NCI-H524 (cell line): Measurements from ENCODE around the gene TRNP1.
"Not testable (repeated sequence)": the region's sequence is repeated elsewhere in the genome, so short reads cannot be mapped to it uniquely, and the experiment has no call there.

Source experiments
- DNase-seq, 2 experiments: peaks; one replicate each; lab custom pipeline; 2025; lab: John Stamatoyannopoulos, UW

Gene TRNP1, protein sequence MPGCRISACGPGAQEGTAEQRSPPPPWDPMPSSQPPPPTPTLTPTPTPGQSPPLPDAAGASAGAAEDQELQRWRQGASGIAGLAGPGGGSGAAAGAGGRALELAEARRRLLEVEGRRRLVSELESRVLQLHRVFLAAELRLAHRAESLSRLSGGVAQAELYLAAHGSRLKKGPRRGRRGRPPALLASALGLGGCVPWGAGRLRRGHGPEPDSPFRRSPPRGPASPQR

DNA sequence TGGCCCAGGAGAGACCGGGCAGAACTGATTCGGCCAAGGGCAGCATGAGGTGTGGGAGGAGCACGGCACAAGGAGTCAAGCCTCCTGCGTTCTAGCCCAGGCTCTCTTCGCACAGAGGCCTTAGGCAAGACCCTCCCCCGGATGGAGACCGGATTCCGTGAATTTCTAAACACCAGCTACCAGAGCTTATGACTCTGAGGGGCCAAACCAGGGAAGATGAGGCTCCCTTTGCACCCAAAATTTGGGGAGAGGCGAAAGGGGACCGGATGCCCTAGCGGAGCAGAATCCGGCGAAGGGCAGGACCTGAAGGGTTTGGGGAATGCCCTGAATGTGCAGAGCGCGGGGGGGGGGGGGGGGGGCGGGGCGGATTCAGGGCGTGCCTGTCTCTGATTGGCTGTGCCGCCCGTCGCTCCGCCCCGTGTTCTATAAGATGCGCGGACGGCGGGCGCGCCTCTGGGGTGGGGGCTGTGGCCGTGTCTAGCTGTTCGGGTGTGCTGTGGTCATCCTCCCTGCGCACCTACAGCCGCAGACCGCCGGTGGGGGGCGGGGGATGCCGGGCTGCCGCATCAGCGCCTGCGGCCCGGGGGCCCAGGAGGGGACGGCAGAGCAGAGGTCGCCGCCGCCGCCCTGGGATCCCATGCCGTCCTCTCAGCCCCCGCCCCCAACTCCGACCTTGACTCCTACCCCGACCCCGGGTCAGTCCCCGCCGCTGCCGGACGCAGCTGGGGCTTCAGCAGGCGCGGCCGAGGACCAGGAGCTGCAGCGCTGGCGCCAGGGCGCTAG lies at the start of gene TRNP1:
TRNP1 (plus strand) TSS at position 456 of the 783 bp plus-strand sequence; CDS start at position 551, 95 bp downstream.
- DNase-seq: peak; percentile 63 to 78

DNA sequence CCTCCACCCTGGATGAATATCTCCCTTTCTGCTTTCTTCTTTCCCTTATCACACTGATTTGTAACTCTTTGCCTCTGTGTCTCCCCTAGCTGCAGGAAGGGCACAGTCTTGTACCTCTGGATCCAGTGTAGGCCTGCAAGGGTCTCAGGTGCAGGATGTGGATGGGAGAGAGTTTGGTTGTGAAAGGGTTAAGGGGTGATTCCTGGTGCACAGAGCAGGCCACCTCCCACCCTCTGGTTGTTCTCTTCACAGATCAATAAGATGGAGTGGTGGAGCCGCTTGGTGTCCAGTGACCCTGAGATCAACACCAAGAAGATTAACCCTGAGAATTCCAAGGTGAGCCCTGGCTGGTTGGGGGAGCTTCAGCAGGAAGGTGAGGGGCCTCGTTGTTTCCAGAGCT lies 48.4 kb upstream of the TRNP1 start:
- DNase-seq: no peak

DNA sequence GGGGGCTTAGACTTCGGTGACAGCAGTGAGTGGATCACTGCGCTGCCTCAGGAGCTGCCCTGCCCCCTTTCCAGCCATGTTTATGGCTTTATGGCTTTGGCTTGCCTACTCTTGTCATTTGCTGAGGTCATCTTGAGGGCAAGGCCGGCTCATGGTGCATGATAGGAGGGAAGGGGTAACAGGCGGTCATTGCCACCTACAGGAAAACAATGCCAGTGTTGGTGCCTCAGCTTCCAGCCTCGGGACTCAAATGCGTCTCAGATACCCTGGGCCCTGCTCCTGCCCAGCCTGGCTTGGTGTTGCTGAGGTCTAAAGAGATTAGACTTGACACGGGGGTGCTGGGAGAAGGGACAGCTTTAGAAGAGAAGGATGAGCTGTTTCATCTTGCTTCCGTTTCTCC lies 47.8 kb upstream of the TRNP1 start:
- no peak for DNase-seq

DNA sequence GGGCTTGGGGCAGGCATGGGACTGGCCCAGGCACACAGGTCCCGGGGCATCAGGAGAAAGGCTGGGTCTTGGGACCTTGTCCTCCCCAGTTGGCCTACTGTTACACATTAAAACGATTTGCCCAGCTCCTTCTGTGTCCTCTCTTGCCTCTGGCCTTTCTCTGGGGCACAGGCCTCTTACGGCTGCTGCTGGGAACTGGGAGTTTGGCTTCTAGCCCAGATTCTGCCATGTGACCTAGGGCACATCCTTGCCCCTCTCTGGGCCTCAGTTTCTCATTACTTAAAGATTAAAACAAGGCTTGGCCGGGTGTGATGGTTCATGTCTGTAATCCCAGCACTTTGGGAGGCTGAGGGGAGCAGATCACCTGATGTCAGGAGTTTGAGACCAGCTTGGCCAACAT lies 47.2 kb upstream of the TRNP1 start:
- DNase-seq: no peak

DNA sequence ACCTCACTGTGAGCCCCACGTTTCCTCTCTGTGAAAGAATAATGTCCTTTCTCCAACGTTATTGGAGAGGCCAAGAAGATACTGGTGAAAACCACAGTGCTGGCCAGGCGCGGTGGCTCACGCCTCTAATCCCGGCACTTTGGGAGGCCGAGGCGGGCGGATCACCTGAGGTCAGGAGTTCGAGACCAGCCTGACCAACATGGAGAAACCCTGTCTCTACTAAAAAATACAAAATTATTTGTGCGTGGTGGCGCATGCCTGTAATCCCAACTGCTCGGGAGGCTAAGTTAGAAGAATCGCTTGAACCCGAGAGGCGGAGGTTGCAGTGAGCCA lies 44.8 kb upstream of the TRNP1 start:
- not testable (repeated sequence) for DNase-seq

DNA sequence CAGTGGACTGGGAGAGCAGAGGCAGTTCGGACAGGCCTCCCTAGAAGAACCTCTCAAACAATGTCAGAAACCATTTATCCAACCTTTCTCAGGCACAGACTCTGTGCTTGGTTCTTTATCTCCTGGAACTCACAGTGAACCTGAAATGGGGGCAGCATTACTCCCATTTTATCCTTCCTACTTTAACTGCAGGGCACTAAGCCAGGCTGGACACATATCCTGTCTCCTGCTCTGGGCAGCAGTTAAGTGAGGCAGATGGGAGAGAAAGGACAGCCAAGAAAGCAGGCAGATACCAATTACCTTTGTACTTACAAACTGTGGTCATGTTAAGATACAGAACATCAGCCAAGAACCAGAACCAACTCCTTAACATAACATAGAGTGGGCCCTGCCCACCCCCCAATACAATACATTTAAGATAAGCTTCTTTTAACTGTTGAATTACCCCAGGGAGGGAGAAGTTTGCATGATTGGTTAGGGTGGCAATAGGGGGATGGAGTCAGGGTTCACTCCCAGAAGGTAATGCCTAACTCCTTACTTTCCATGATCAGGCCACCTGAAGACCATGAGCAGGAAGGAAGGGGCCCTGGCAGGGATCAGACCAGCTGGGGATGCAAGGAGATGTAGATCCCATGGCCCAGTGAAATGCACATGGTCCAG lies 44.1 kb upstream of the TRNP1 start:
- no peak for DNase-seq

DNA sequence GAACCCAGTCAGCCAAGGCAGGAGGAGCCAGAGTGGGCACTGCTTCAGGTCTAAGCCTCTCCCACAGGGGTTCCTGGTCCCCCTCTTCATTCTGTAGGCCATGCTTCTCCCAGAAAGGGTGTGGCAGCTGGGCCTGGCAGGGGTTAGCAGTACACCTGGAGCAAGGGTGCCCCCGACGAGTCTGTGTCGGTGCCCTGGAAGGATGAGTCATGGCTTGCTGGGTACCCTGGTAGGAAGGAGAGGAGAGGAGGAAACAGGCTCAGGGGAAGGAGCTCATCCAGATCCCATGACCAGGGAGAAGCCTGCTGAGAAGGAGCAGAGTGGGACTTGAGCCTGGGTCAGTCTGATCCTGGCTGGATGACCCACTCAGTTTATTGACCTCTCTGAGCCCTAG lies 43.6 kb upstream of the TRNP1 start:
- DNase-seq: no peak

DNA sequence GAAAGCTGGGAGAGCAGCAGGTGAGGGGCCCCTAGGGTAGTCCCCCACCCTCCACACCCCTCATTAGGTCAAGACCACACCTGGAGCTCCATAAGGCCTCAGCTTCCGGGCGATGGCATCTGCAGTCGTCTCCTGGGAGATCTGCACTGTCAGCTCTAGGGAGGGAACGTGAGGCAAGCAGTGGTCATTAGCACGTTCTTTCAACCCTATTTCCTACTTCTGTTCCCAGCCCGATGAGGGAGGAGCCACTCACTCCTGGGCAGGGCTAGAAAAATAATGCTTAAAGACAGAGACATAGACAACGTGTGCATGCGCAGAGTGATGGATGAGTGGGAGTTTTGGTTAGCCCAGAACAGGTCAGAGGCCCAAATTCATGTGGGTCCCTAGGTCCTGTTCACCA lies 42.9 kb upstream of the TRNP1 start:
- no peak for DNase-seq

DNA sequence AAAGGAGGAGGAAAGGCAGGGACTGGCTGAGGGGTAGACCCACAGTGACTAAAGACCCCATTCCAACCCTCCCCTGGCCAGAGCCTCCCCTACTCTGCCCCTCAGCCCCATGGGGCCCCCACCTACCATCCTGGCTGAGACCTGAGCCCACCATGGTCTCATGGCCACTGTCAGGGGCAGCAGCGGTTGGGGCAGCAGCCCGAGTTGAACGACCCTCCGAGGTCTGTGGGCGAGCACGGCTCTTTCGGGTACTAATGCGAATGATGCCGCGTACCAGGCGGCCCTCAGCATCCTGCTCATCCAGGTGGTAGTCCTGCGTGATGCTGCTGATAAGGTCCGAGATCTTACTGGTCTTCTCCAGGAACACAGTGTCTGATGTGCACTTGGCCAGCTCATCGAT lies 42.3 kb upstream of the TRNP1 start:
- DNase-seq: no peak

DNA sequence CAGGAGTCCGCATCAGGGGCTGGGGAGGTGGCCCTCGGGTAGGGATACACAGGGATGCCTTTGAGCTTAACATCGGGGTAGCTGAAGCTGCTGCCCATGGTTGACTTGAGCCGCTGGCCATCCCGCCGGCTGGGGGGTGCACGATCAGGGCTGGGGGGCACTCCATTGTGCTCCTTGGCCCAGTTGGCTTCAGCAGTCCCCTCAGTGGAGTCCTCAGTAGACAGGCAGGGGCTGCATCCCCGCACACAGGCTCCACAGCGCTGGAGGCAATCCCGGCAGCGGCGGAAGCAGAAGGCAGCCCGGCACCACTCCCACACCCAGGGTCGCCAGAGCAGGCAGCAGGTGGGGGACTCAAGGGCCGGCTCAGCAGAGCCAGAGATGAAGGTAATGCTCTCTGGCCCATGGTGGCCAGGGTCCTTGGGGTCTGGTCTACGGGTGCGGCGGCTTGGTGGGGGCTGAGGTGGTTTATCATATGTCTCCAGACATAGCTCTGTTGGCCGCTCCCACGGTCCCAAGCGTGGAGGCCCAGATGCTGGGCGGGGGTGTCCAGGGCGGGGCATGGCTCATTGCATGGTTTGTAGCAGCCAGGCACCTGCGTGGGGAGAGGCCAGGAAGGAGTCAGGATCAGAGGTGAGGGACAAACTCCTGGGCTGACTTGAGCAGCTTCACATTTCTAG lies 41.5 kb upstream of the TRNP1 start:
- no peak for DNase-seq

DNA sequence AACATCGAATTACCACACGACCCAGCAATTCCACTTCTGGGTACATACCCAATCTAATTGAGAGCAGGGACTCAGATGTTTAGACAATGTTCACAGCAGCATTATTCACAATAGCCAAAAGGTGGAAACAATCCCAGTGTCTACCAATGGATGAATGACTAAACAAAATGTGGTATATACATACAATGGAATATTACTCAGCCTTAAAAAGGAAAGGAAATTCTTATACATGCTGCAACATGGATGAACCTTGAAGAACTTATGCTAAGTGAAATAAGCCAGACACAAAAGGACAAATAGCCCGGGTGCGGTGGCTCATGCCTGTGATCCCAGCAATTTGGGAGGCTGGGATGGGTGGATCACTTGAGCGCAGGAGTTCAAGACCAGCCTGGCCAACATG lies 40.1 kb upstream of the TRNP1 start:
- no peak for DNase-seq

DNA sequence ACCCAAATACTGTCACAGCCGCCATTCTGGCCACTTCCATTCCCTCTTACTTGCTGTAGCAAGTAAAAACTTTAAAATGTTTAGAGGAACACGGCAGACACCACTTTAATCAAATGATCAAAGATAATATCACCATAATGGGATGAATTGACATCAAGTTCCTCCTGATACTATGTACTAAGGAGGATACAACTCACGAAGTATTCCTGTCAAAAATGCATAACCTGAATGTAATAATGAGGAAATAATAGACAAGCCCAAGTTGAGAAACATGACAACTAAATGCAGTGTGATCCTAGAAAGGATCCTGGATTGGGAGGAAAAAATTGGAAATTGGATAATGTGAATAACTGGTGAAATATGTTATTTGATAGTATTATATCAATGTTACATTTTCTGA lies 37.2 kb upstream of the TRNP1 start:
- DNase-seq: no peak

DNA sequence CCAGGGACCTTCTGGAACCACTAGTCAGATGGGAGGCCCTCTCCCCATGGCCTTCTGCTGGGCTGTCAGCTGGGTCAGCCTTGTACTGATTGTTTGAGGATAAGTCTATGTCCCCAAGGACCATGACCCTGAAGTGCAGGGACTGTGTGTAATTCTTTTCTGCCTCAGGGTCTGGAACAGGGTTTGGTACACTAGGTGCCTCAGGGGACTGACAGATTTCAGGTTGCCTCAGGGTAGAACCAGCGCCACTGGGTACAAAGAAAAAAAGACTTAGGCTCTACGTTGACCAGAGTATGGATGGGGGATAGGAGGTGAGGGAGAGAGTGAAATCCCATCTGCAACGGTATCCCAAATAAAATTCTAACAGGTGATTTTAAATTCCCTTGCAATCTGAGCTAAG lies 36.2 kb upstream of the TRNP1 start:
- DNase-seq: no peak

DNA sequence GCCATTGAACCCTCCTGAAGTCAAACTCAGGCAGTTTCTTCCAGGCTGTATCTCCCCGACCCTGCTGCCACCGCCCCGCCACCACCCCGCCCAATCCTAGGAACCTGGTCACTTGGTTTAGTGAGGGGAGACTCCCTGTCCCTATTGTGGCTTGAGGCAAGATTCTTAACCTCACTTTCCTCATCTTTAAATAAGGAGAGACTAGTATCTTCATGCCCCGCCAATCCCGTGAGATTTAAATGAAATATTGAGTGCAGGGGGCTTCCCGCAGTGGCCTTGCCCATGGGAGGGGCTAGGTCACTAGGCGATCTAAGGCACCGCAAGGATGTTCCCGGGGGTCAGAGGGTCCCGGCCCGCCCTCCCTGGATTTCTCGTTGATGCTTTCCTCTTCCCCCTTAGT lies 34.2 kb upstream of the TRNP1 start:
- DNase-seq: no peak

DNA sequence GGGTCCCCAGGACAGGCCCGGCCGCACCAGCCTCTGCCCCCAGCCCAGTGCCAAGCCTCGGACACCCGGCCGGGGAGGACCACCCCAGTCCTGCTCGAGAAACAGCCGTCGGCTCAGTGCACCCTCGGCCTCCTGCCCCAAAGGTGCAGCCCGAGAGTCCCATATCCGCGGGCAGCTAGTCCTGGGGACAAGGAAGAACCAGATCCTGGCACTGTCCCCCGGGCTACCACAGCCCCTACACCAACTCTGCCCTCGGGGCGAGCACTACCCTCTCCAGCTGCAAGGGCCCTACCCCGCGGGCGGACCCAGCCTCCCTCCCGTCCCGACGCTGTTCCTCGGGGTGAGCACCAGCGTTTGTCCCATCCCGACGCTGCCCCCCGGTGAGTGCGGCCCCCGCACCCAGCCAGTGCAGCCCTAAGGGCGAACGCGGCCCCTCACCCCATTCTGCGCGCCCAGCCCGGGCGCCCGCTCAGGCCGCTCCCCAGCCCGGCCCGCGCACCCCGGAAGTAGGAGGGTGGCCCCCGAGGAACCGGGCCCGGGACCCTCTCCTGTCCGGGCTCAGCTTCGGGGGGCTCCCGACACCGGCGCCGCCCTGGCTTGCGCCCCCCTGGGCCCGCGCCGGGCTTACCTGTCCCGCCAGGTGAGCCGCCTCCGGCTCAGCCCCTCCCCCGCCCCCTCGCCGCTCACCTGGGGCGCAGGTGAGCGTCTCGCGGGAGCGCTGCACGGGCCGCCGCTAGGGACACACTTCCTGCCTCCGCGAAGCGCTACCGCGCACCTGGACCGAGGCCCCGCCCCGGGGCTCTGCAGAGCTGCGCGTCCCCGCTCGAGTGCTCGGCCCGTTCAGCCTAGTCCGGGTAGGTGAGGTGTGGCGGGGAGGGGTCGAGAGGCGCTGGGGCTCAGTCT lies 33.5 kb upstream of the TRNP1 start, which contains the start of gene KDF1:
KDF1 (minus strand) TSS at position 747 of the 903 bp plus-strand sequence. CDS start 8,088 bp downstream, outside the sequence.
- DNase-seq: no peak

DNA sequence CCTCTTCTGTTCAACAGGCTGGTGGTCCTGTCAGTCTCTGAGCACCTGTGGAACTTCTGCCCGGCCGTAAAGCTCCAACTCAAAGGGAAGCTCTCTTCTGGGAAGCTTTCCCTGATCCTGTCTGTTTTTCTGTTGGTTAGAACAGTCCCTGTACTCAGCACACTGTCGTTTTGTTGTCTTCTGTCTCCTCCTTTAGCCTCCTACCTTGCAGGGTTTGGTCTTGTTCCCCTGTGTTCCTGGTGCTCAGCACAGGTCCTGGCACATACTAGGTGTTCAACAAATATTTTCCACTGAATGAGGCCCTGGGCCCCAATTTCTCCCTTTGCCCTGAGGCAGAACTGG lies 32.9 kb upstream of the TRNP1 start:
- no peak for DNase-seq

DNA sequence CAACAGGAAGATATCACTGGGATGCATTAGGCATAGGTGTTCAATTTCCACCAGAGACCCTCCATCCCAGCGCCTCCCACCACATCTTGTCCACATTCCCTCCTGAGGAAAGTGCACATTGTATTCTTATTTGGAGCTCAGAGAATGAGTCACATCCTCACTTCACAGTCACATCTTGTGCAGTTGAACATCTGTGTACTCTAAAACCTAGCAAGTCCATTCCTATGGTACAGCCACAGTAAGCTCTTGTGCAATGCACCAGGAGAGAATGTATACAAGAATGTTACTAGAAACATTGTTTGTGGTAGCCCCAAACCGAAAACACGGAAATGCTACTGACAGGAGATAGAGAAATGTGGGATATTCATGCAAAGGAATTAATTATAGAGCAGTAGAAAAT lies 31.7 kb upstream of the TRNP1 start:
- DNase-seq: no peak

DNA sequence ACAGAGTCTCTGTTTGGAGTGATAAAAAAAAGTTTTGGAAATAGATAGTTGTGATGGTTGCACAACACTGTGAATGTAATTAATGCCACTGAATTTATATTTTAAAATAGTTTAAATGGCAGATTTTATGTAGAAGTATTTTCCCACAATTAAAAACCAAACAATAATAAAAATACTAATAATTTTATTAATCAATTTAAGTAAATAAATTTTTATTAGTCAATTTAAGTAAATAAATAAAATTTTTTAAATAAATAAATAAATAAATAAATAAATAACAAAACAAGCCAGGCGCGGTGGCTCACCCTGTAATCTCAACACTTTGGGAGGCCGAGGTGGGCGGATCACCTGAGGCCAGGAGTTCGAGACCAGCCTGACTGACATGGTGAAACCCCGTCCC lies 28.3 kb upstream of the TRNP1 start:
- no peak for DNase-seq

DNA sequence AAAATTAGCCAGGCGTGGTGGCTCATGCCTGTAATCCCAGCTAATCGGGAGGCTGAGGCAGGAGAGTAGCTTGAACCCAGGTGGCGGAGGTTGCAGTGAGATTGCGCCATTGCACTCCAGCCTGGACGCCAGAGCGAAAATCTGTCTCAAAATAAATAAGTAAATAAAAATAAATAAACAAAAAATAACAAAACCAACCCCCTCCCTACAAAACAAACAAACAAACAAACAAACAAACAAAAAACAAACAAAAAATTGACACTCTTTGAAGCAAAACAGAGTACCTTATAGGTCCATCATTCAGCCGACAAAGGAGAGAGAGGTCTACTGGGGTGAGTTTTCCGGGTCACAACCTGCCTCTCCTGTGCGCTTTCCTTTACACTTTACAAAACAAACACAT lies 27.9 kb upstream of the TRNP1 start:
- no peak for DNase-seq

DNA sequence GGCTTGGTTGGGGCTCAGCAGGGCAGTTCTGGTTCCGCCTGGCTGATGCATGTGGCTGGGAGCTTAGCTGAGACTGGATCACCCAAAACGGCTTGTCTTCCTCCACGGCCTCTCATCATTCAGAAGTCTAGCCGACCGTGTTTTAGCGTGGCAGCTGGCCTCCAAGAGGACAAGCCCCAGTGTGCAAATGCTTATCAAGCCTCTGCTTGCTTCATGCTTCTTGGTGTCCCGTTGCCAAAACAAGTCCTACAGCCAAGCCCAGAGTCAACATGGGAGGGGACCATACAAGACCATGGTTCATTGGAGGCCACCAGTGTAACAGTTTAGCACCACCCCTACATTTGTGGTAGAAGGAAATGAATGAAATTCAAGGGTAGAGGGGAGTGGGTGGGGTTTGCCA lies 22.7 kb upstream of the TRNP1 start:
- peak; percentile 2 to 34 for DNase-seq

DNA sequence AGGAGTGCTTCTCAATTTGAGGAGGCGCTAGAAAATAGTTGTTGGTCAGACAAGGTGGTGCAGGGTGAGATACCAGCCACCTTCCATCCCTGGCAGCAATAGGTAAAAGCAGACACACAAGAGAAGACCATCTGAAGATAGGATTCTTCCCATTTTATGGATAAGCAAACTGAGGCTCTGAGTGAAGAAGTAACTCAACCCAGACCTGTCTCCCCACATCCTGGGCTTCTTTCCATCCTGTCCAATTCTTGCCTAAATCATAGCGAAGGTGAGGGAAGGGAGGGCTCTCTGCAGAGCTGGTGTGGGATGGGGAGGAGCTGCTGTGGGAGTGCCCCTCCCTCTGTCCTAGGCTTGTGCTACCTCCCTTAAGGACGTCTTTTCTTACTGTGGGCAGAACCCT lies 21.9 kb upstream of the TRNP1 start:
- DNase-seq: no peak

DNA sequence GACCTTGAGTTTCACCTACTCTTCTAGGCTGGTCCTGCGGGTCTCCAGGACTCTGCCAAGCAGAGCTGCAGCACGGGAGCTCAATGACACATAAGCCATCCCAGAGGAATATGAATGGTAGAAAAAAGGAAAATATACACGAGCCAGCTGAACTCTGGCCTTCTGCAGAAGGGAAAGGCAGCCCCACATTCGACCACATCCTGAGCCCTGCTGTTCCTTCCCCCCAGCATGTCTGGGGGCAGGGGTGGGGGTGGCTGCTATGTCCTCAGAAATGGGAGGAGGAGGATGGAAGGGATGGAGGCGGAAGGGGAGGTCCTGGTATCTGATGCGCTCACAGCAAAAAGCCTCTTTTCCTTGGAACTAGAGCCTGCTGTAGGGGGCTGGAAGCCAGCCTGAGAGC lies 21.1 kb upstream of the TRNP1 start:
- no peak for DNase-seq
